Measurements from ENCODE around the gene SLC25A23.

DNA sequence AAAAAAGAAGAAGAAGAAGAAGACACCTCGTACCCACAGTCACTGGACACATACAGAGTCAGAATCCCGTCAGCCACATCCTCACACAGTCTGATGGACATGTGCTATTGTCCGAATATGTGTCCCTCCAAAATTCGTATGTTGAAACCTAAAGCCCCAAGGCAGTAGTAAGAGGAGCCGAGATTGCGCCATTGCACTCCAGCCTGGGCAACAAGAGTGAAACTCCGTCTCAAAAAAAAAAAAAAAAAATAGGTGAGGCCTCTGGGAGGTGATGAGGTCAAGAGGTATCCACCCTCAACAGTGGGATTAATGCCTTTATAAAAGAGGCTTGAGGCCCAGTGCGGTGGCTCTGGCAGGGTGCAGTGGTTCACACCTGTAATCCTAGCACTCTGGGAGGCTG is 24.6 kb upstream of the SLC25A23 start:
- TF ChIP-seq, protein P1, sequence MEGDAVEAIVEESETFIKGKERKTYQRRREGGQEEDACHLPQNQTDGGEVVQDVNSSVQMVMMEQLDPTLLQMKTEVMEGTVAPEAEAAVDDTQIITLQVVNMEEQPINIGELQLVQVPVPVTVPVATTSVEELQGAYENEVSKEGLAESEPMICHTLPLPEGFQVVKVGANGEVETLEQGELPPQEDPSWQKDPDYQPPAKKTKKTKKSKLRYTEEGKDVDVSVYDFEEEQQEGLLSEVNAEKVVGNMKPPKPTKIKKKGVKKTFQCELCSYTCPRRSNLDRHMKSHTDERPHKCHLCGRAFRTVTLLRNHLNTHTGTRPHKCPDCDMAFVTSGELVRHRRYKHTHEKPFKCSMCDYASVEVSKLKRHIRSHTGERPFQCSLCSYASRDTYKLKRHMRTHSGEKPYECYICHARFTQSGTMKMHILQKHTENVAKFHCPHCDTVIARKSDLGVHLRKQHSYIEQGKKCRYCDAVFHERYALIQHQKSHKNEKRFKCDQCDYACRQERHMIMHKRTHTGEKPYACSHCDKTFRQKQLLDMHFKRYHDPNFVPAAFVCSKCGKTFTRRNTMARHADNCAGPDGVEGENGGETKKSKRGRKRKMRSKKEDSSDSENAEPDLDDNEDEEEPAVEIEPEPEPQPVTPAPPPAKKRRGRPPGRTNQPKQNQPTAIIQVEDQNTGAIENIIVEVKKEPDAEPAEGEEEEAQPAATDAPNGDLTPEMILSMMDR (IDR thresholded peaks at IDR 0.05): no peak
- TF ChIP-seq ZFX (IDR thresholded peaks at IDR 0.05; ENCODE audit: borderline replicate concordance): no peak
